Measurements from ENCODE around the gene KAZN.

KAZN gene

GRCh38 chr1:14617791-14618190, 19.3 kb downstream of the KAZN start:
- Histone ChIP-seq H3K4me1 (ENCODE audit: insufficient read depth, low read length) (no peaks in the 10 kb centered on the region), H3K9ac (ENCODE audit: low read depth, low read length) (no peak overlapping the region), H3K36me3 (ENCODE audit: insufficient read depth, low read depth, low read length) (no peaks in the 10 kb centered on the region), H3K9me3 (ENCODE audit: insufficient read depth, low read depth, low read length) (no peaks in the 10 kb centered on the region), H3K27ac (ENCODE audit: low read length) (no peak overlapping the region), H3K27me3 (ENCODE audit: insufficient read depth, low read length) (no peaks in the 10 kb centered on the region), H3K4me3 (ENCODE audit: low read length) (no peak overlapping the region)

- Histone ChIP-seq H3K9ac (ENCODE audit: low read depth, low read length) (no peak overlapping the region), H3K27ac (ENCODE audit: low read length) (no peak overlapping the region), H3K4me1 (ENCODE audit: insufficient read depth, low read length) (peaks cover 10% of the 10 kb centered on the region; the same call in 1 of the 2 replicates), H3K4me3 (ENCODE audit: low read length) (no peak overlapping the region), H3K9me3 (ENCODE audit: insufficient read depth, low read depth, low read length) (no peaks in the 10 kb centered on the region), H3K27me3 (ENCODE audit: insufficient read depth, low read length) (no peaks in the 10 kb centered on the region), H3K36me3 (ENCODE audit: insufficient read depth, low read depth, low read length) (no peaks in the 10 kb centered on the region)
Observed at GRCh38 chr1:14620941-14621340, 22.5 kb downstream of the KAZN start.

GRCh38 chr1:14623090-14623489, 24.6 kb downstream of the KAZN start:
- Histone ChIP-seq H3K36me3 (ENCODE audit: insufficient read depth, low read depth, low read length) (no peaks in the 10 kb centered on the region), H3K4me3 (ENCODE audit: low read length) (no peak overlapping the region), H3K27me3 (ENCODE audit: insufficient read depth, low read length) (no peaks in the 10 kb centered on the region), H3K9ac (ENCODE audit: low read depth, low read length) (no peak overlapping the region), H3K9me3 (ENCODE audit: insufficient read depth, low read depth, low read length) (no peaks in the 10 kb centered on the region), H3K4me1 (ENCODE audit: insufficient read depth, low read length) (peaks cover 18% of the 10 kb centered on the region), H3K27ac (ENCODE audit: low read length) (no peak overlapping the region)

- no peak overlapping the region for H3K9ac ChIP-seq (ENCODE audit: low read depth, low read length)
- H3K27ac ChIP-seq (ENCODE audit: low read length) = no peak overlapping the region
- no peaks in the 10 kb centered on the region for H3K27me3 ChIP-seq (ENCODE audit: insufficient read depth, low read length)
Observed at GRCh38 chr1:14624941-14625340, 26.5 kb downstream of the KAZN start.

GRCh38 chr1:14625572-14625971, 27.1 kb downstream of the KAZN start:
- no peak overlapping the region for H3K4me3 ChIP-seq (ENCODE audit: low read length)
- no peaks in the 10 kb centered on the region for H3K9me3 ChIP-seq (ENCODE audit: insufficient read depth, low read depth, low read length)
- no peaks in the 10 kb centered on the region for H3K36me3 ChIP-seq (ENCODE audit: insufficient read depth, low read depth, low read length)
- peaks cover 18% of the 10 kb centered on the region for H3K4me1 ChIP-seq (ENCODE audit: insufficient read depth, low read length)
- H3K27ac ChIP-seq (ENCODE audit: low read length) = no peak overlapping the region
- no peaks in the 10 kb centered on the region for H3K27me3 ChIP-seq (ENCODE audit: insufficient read depth, low read length)
- no peak overlapping the region for H3K9ac ChIP-seq (ENCODE audit: low read depth, low read length)

More at GRCh38 chr1:14624941-14625340, 26.5 kb downstream of the KAZN start:
- H3K9me3 ChIP-seq (ENCODE audit: insufficient read depth, low read depth, low read length) = no peaks in the 10 kb centered on the region
- H3K4me3 ChIP-seq (ENCODE audit: low read length) = no peak overlapping the region
- peaks cover 18% of the 10 kb centered on the region for H3K4me1 ChIP-seq (ENCODE audit: insufficient read depth, low read length)
- H3K36me3 ChIP-seq (ENCODE audit: insufficient read depth, low read depth, low read length) = no peaks in the 10 kb centered on the region

GRCh38 chr1:14625996-14626395, 27.5 kb downstream of the KAZN start:
- H3K36me3 ChIP-seq (ENCODE audit: insufficient read depth, low read depth, low read length) = no peaks in the 10 kb centered on the region

GRCh38 chr1:14626869-14627607, 28.6 kb downstream of the KAZN start:
- H3K4me1 ChIP-seq (ENCODE audit: insufficient read depth, low read length) = peaks cover 18% of the 10 kb centered on the region
- H3K36me3 ChIP-seq (ENCODE audit: insufficient read depth, low read depth, low read length) = no peaks in the 10 kb centered on the region
- H3K9me3 ChIP-seq (ENCODE audit: insufficient read depth, low read depth, low read length) = no peaks in the 10 kb centered on the region
- no peaks in the 10 kb centered on the region for H3K27me3 ChIP-seq (ENCODE audit: insufficient read depth, low read length)
- H3K4me3 ChIP-seq (ENCODE audit: low read length) = no peak overlapping the region
- H3K27ac ChIP-seq (ENCODE audit: low read length) = no peak overlapping the region
- H3K9ac ChIP-seq (ENCODE audit: low read depth, low read length) = no peak overlapping the region

More at GRCh38 chr1:14625996-14626395, 27.5 kb downstream of the KAZN start:
- peaks cover 18% of the 10 kb centered on the region for H3K4me1 ChIP-seq (ENCODE audit: insufficient read depth, low read length)
- no peak overlapping the region for H3K4me3 ChIP-seq (ENCODE audit: low read length)
- H3K27me3 ChIP-seq (ENCODE audit: insufficient read depth, low read length) = no peaks in the 10 kb centered on the region
- no peak overlapping the region for H3K9ac ChIP-seq (ENCODE audit: low read depth, low read length)
- H3K9me3 ChIP-seq (ENCODE audit: insufficient read depth, low read depth, low read length) = no peaks in the 10 kb centered on the region
- H3K27ac ChIP-seq (ENCODE audit: low read length) = no peak overlapping the region

- Histone ChIP-seq H3K4me3 (ENCODE audit: low read length) (no peak overlapping the region), H3K9me3 (ENCODE audit: insufficient read depth, low read depth, low read length) (no peaks in the 10 kb centered on the region), H3K9ac (ENCODE audit: low read depth, low read length) (0 out of 2 replicates have a peak overlapping the region, but pooled peaks have one; percentile 35), H3K4me1 (ENCODE audit: insufficient read depth, low read length) (peaks cover 18% of the 10 kb centered on the region), H3K27me3 (ENCODE audit: insufficient read depth, low read length) (no peaks in the 10 kb centered on the region), H3K27ac (ENCODE audit: low read length) (no peak overlapping the region), H3K36me3 (ENCODE audit: insufficient read depth, low read depth, low read length) (no peaks in the 10 kb centered on the region)
Observed at GRCh38 chr1:14627608-14628489, 29.4 kb downstream of the KAZN start.

GRCh38 chr1:14629363-14630014, 31.0 kb downstream of the KAZN start:
- H3K4me1 ChIP-seq (ENCODE audit: insufficient read depth, low read length) = peaks cover 17% of the 10 kb centered on the region
- H3K36me3 ChIP-seq (ENCODE audit: insufficient read depth, low read depth, low read length) = no peaks in the 10 kb centered on the region
- no peak overlapping the region for H3K27ac ChIP-seq (ENCODE audit: low read length)
- no peaks in the 10 kb centered on the region for H3K9me3 ChIP-seq (ENCODE audit: insufficient read depth, low read depth, low read length)
- no peaks in the 10 kb centered on the region for H3K27me3 ChIP-seq (ENCODE audit: insufficient read depth, low read length)
- H3K9ac ChIP-seq (ENCODE audit: low read depth, low read length) = no peak overlapping the region
- no peak overlapping the region for H3K4me3 ChIP-seq (ENCODE audit: low read length)

- Histone ChIP-seq H3K27ac (ENCODE audit: low read length) (no peak overlapping the region), H3K9ac (ENCODE audit: low read depth, low read length) (no peak overlapping the region), H3K4me3 (ENCODE audit: low read length) (no peak overlapping the region), H3K4me1 (ENCODE audit: insufficient read depth, low read length) (peaks cover 8% of the 10 kb centered on the region), H3K36me3 (ENCODE audit: insufficient read depth, low read depth, low read length) (no peaks in the 10 kb centered on the region), H3K9me3 (ENCODE audit: insufficient read depth, low read depth, low read length) (no peaks in the 10 kb centered on the region), H3K27me3 (ENCODE audit: insufficient read depth, low read length) (no peaks in the 10 kb centered on the region)
Observed at GRCh38 chr1:14630986-14631385, 32.5 kb downstream of the KAZN start.

GRCh38 chr1:14631421-14631820, 32.9 kb downstream of the KAZN start:
- Histone ChIP-seq H3K27me3 (ENCODE audit: insufficient read depth, low read length) (no peaks in the 10 kb centered on the region), H3K4me3 (ENCODE audit: low read length) (no peak overlapping the region), H3K4me1 (ENCODE audit: insufficient read depth, low read length) (peaks cover 8% of the 10 kb centered on the region), H3K9ac (ENCODE audit: low read depth, low read length) (no peak overlapping the region), H3K36me3 (ENCODE audit: insufficient read depth, low read depth, low read length) (no peaks in the 10 kb centered on the region), H3K27ac (ENCODE audit: low read length) (no peak overlapping the region), H3K9me3 (ENCODE audit: insufficient read depth, low read depth, low read length) (no peaks in the 10 kb centered on the region)
